HEK293 (cell line): ENCODE results near the gene SLC25A25.

Experiments used
- CTCF ChIP-seq: fragments of 450-650 bp; formaldehyde crosslinking; IDR thresholded peaks from 2 replicates; pipeline ENCODE4 v1.5.1; 2016; ENCODE audit warnings: missing biosample characterization, missing genetic modification characterization
- EGR2 ChIP-seq: fragments of 450-650 bp; formaldehyde crosslinking; IDR thresholded peaks from 2 replicates; pipeline ENCODE4 v1.5.1; 2016; ENCODE audit warnings: low read depth, missing biosample characterization, missing genetic modification characterization
- ZBTB11 ChIP-seq: fragments of 450-650 bp; formaldehyde crosslinking; conservative IDR thresholded peaks from 2 replicates; pipeline ENCODE4 v1.5.1; 2016; ENCODE audit warnings: low read depth, missing biosample characterization, missing genetic modification characterization
- ZNF169 ChIP-seq: fragments of 450-650 bp; formaldehyde crosslinking; IDR thresholded peaks from 2 replicates; pipeline ENCODE4 v1.5.1; 2016; ENCODE audit warnings: missing biosample characterization, missing genetic modification characterization
- TF ChIP-seq, protein P1 (sequence below): sonication (generic); formaldehyde crosslinking; IDR thresholded peaks from 2 replicates; pipeline ENCODE4 v1.8.1; 2022; ENCODE audit warnings: mild to moderate bottlenecking, moderate library complexity, missing genetic modification reagents

- no peak for TF ChIP-seq EGR2 (tag by site-specific recombination)
- TF ChIP-seq CTCF (tag by site-specific recombination), result no peak
- TF ChIP-seq ZNF169 (tag by site-specific recombination), result no peak
- TF ChIP-seq, protein P1, sequence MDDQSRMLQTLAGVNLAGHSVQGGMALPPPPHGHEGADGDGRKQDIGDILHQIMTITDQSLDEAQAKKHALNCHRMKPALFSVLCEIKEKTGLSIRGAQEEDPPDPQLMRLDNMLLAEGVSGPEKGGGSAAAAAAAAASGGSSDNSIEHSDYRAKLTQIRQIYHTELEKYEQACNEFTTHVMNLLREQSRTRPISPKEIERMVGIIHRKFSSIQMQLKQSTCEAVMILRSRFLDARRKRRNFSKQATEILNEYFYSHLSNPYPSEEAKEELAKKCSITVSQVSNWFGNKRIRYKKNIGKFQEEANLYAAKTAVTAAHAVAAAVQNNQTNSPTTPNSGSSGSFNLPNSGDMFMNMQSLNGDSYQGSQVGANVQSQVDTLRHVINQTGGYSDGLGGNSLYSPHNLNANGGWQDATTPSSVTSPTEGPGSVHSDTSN, result no peak
- no peak for TF ChIP-seq ZBTB11 (tag by site-specific recombination)
Measured at GRCh38 chr9:128061275-128061960, 6.6 kb upstream of the SLC25A25 start.
